Smooth muscle cell (in vitro differentiated cells): ENCODE results near the gene NCKAP5. TPM values are rescaled to one million over a fixed set of nuclear protein-coding genes. Genes with fewer than 3 reads are reported as not detected.

Source experiments
- DNase-seq: peaks from one replicate; lab custom pipeline; 2025; ENCODE audit not compliant: unreplicated experiment; lab: John Stamatoyannopoulos, UW
- H2AFZ ChIP-seq: fragments of 200-600 bp; sonication (generic); 2 replicates; pipeline ENCODE4 v1.6.0; 2016; ENCODE audit warnings: antibody characterized with exemption, low read depth, mild to moderate bottlenecking
- H3F3A ChIP-seq: fragments of 200-600 bp; sonication (generic); 2 replicates; pipeline ENCODE4 v1.6.0; 2017; ENCODE audit warnings: antibody characterized with exemption, low read depth
- H3K27ac ChIP-seq: fragments of 200-600 bp; sonication (generic); 2 replicates; pipeline ENCODE4 v1.5.1; 2016; ENCODE audit warnings: low read depth, mild to moderate bottlenecking
- H3K27me3 ChIP-seq: fragments of 200-600 bp; sonication (generic); 2 replicates; pipeline ENCODE4 v1.6.1; 2016; ENCODE audit warnings: low read depth, mild to moderate bottlenecking
- H3K36me3 ChIP-seq: fragments of 200-600 bp; sonication (generic); 2 replicates; pipeline ENCODE4 v1.5.1; 2016; ENCODE audit warnings: low read depth
- H3K4me1 ChIP-seq: fragments of 200-600 bp; sonication (generic); 2 replicates; pipeline ENCODE4 v1.5.1; 2016; ENCODE audit warnings: low read depth
- H3K4me2 ChIP-seq: fragments of 200-600 bp; sonication (generic); 2 replicates; pipeline ENCODE4 v1.6.0; 2016; ENCODE audit warnings: mild to moderate bottlenecking
- H3K4me3 ChIP-seq: fragments of 200-600 bp; sonication (generic); 2 replicates; pipeline ENCODE4 v1.5.1; 2016; ENCODE audit warnings: mild to moderate bottlenecking
- H3K79me2 ChIP-seq: fragments of 200-600 bp; sonication (generic); 2 replicates; pipeline ENCODE4 v1.6.0; 2016; ENCODE audit warnings: low read depth, mild to moderate bottlenecking
- H3K9ac ChIP-seq: fragments of 200-600 bp; sonication (generic); 2 replicates; pipeline ENCODE4 v1.6.0; 2016; ENCODE audit warnings: low read depth
- H3K9me3 ChIP-seq: fragments of 200-600 bp; sonication (generic); replicated peaks from 2 replicates; pipeline ENCODE4 v1.5.1; 2016; ENCODE audit warnings: low read depth
- H4K20me1 ChIP-seq: fragments of 200-600 bp; sonication (generic); 2 replicates; pipeline ENCODE4 v1.6.0; 2016; ENCODE audit warnings: low read depth
- WGBS: methylation state at CpG from one replicate; pipeline ENCODE4 v1.1.7; 2016; ENCODE audit warnings: low lambda C conversion rate; 5-methylcytosine and 5-hydroxymethylcytosine counted together
- polyA plus RNA-seq: library from polyadenylated mRNA; unstranded; fragments of >200 nt; fragmentation: Nextera tagmentation; extraction: Ambion mirVana; gene quantifications from 2 replicates; pipeline ENCODE4 v1.2.1, GENCODE V29; 2016
- total RNA-seq: library from RNA; depleted of rRNA; stranded (reverse); fragments of >200 nt; gene quantifications from 2 replicates; pipeline ENCODE4 v1.2.3, GENCODE V29; 2014
- TF ChIP-seq, protein P1 (sequence below): fragments of 200-600 bp; sonication (generic); IDR thresholded peaks from 2 replicates; pipeline ENCODE4 v1.5.1; 2017; ENCODE audit warnings: borderline replicate concordance, mild to moderate bottlenecking, antibody characterized with exemption; ENCODE audit not compliant: insufficient read depth, poor library complexity, severe bottlenecking

Gene NCKAP5
- total and polyA plus RNA-seq, 2 experiments from 2014 or later = 4.6 to 9.5 TPM

DNA sequence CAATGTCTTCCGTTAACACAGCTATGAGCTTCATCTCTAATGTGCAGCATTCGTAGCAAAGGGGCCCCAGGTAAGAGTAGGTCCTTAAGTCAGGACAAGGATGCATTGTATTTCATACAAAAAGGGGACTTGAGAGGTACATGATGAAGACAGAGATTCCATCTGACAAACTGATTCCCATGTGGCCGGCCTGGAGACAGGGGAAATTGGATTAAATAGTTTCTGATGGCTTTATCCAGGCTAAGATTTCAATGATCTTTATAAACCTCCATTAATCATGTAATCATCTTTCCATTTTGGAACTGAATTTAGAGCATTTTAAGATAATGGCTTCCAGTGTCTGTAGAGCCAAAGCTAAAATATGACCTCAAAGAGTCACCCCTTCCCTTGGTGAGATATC is 111.3 kb downstream of the NCKAP5 start:
- WGBS = 88% methylated on average over 3 of the region's 3 CpGs
- no peak overlapping the region for H3K4me2 ChIP-seq
- no peak for DNase-seq

DNA sequence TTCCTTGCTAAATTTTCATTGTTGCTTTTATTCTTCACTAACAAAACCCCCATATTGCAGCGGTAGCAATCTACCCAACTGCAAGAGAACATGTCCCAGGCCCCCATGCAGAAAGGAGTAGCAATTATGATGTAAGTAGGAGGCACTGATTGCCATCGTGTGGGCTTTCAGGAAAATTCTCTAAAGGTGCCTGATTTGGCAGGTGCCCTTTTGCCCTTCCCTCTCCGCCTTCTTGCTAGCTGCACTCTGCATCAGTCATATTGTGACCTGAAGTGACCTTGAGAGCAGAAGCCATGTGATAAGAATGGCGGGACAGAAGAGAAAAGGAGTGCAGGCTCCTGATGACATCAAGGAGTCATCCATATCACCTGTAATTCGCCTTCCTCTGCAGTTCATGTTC is 112.1 kb downstream of the NCKAP5 start:
- peaks cover 4% of the 10 kb centered on the region for H3K4me1 ChIP-seq
- H4K20me1 ChIP-seq = no peaks in the 10 kb centered on the region
- no peak overlapping the region for H3K27ac ChIP-seq
- H3K79me2 ChIP-seq = no peaks in the 10 kb centered on the region
- no peak for DNase-seq
- WGBS = 90% methylated on average over 5 of the region's 5 CpGs
- TF ChIP-seq, protein P1, sequence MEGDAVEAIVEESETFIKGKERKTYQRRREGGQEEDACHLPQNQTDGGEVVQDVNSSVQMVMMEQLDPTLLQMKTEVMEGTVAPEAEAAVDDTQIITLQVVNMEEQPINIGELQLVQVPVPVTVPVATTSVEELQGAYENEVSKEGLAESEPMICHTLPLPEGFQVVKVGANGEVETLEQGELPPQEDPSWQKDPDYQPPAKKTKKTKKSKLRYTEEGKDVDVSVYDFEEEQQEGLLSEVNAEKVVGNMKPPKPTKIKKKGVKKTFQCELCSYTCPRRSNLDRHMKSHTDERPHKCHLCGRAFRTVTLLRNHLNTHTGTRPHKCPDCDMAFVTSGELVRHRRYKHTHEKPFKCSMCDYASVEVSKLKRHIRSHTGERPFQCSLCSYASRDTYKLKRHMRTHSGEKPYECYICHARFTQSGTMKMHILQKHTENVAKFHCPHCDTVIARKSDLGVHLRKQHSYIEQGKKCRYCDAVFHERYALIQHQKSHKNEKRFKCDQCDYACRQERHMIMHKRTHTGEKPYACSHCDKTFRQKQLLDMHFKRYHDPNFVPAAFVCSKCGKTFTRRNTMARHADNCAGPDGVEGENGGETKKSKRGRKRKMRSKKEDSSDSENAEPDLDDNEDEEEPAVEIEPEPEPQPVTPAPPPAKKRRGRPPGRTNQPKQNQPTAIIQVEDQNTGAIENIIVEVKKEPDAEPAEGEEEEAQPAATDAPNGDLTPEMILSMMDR = no peak
- no peaks in the 10 kb centered on the region for H3F3A ChIP-seq
- H3K27me3 ChIP-seq = no peaks in the 10 kb centered on the region
- H3K36me3 ChIP-seq = no peaks in the 10 kb centered on the region
- no peak overlapping the region for H3K4me3 ChIP-seq
- H3K4me2 ChIP-seq = no peak overlapping the region
- no peak overlapping the region for H3K9ac ChIP-seq
- H3K9me3 ChIP-seq = no peaks in the 10 kb centered on the region
- no peak overlapping the region for H2AFZ ChIP-seq

More for the DNA sequence above, 111.3 kb downstream of the NCKAP5 start:
- Histone ChIP-seq H3K9ac (no peak overlapping the region), H3K27me3 (no peaks in the 10 kb centered on the region), H2AFZ (no peak overlapping the region), H3K4me3 (no peak overlapping the region), H3K79me2 (no peaks in the 10 kb centered on the region), H3K27ac (no peak overlapping the region), H3F3A (no peaks in the 10 kb centered on the region), H3K9me3 (no peaks in the 10 kb centered on the region), H4K20me1 (no peaks in the 10 kb centered on the region), H3K36me3 (no peaks in the 10 kb centered on the region), H3K4me1 (peaks cover 4% of the 10 kb centered on the region)
- TF ChIP-seq, protein P1 = no peak

DNA sequence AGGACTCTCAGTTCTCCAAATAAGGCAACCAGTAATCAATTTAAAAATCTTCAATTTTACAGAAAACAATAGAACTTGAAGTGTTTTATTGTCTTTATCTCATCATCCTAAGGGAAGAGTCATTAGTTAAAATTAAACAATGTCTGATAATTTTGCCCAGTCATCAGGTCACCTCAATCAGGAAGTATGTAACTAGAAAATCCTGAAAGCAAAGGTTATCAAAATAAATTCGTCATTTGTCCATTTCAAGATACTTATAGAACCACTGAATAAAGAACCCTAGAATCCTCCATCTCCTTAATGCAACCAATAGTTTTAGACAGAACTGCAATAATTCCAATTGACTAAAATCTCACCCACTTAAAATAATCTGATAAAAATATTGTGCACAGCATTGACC is 115.2 kb downstream of the NCKAP5 start:
- Histone ChIP-seq H3K4me2 (no peak overlapping the region), H2AFZ (no peak overlapping the region), H3K79me2 (no peaks in the 10 kb centered on the region), H3K4me1 (peaks cover 4% of the 10 kb centered on the region), H3K4me3 (no peak overlapping the region), H3K27ac (no peak overlapping the region), H4K20me1 (no peaks in the 10 kb centered on the region), H3K36me3 (no peaks in the 10 kb centered on the region), H3F3A (no peaks in the 10 kb centered on the region), H3K9ac (no peak overlapping the region), H3K9me3 (no peaks in the 10 kb centered on the region), H3K27me3 (peaks cover 4% of the 10 kb centered on the region)
- TF ChIP-seq, protein P1 = no peak
- 89% methylated on average over 1 of the region's 1 CpG for WGBS
- DNase-seq = no peak

DNA sequence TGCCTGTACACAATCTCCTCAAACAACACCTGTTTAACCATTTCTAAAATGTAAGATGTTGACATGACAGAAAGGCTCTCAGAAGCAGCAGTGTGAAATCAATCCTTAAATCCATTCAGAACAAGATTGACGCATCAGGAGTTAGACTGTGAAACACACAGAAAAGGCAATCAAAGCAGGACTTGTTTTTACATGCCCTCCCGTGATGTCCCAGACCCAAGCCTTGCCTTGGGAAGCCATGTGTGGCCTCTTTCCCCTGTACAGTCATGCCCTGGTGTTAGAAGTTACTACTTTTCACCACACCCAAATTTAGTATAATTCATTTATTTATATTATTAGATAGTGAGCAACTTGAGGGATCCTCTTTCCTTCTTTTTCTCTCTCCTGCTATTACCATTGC is 115.7 kb downstream of the NCKAP5 start:
- TF ChIP-seq, protein P1 = no peak
- Histone ChIP-seq H3K4me1 (peaks cover 4% of the 10 kb centered on the region), H3K27me3 (peaks cover 5% of the 10 kb centered on the region), H3K4me2 (no peak overlapping the region), H3K9me3 (no peaks in the 10 kb centered on the region), H3K4me3 (no peak overlapping the region), H3K36me3 (no peaks in the 10 kb centered on the region), H4K20me1 (no peaks in the 10 kb centered on the region), H3K27ac (no peak overlapping the region), H2AFZ (no peak overlapping the region), H3K79me2 (no peaks in the 10 kb centered on the region), H3F3A (no peaks in the 10 kb centered on the region), H3K9ac (no peak overlapping the region)
- 89% methylated on average over 2 of the region's 2 CpGs for WGBS
- no peak for DNase-seq
